Fibroblast of lung (primary cell): ENCODE results near the gene EIF2B5. TPM values are rescaled to one million over a fixed set of nuclear protein-coding genes. Genes with fewer than 3 reads are reported as not detected.
"Not testable (repeated sequence)": the region's sequence is repeated elsewhere in the genome, so short reads cannot be mapped to it uniquely, and the experiment has no call there.

Experiments
- DNase-seq, 2 donors: peaks; one replicate each; pipeline versions ENCODE4 v3.0.0 to v3.0.0-alpha.2; 2010; ENCODE audit warnings: low read depth in 2 of 2
- H2AFZ ChIP-seq: 2 replicates; pipeline ENCODE4 v1.5.1; 2012; ENCODE audit warnings: low read length, control low read depth, inconsistent platforms
- H3K27ac ChIP-seq: 2 replicates; pipeline ENCODE4 v1.5.1; 2011; ENCODE audit warnings: low read length, control low read depth; ENCODE audit not compliant: insufficient read depth
- H3K27me3 ChIP-seq: 2 replicates; pipeline ENCODE4 v1.5.1; 2011; ENCODE audit warnings: mild to moderate bottlenecking, low read length; ENCODE audit not compliant: control insufficient read depth, insufficient read depth
- H3K36me3 ChIP-seq: 2 replicates; pipeline ENCODE4 v1.5.1; 2011; ENCODE audit warnings: low read length; ENCODE audit not compliant: control insufficient read depth, insufficient read depth
- H3K4me1 ChIP-seq: 2 replicates; pipeline ENCODE4 v1.5.1; 2011; ENCODE audit warnings: low read length; ENCODE audit not compliant: control insufficient read depth, insufficient read depth; ENCODE audit errors: extremely low read depth
- H3K4me2 ChIP-seq: 2 replicates; pipeline ENCODE4 v1.5.1; 2011; ENCODE audit warnings: low read length, control low read depth; ENCODE audit not compliant: insufficient read depth; ENCODE audit errors: extremely low read depth
- H3K4me3 ChIP-seq, 4 experiments: fragments of 200-600 bp in 1 of 4; sonication (generic) in 1 of 4; replicated peaks in 1 of 4; 2 replicates each; pipeline ENCODE4 v1.5.1; 2011 to 2016; ENCODE audit warnings: low read length in 4 of 4, low read depth in 3 of 4, mild to moderate bottlenecking in 3 of 4, control low read depth in 2 of 4, inconsistent platforms in 1 of 4, mixed read lengths in 1 of 4; ENCODE audit not compliant: insufficient read depth in 1 of 4; ENCODE audit errors: control extremely low read depth in 1 of 4
- H3K79me2 ChIP-seq: 2 replicates; pipeline ENCODE4 v1.5.1; 2012; ENCODE audit warnings: mild to moderate bottlenecking, low read length, inconsistent platforms; ENCODE audit not compliant: control insufficient read depth, insufficient read depth
- H3K9ac ChIP-seq: 2 replicates; pipeline ENCODE4 v1.5.1; 2011; ENCODE audit warnings: mild to moderate bottlenecking, low read length, control low read depth; ENCODE audit not compliant: insufficient read depth
- H3K9me3 ChIP-seq: 2 replicates; pipeline ENCODE4 v1.5.1; 2012; ENCODE audit warnings: low read depth, low read length; ENCODE audit not compliant: control insufficient read depth, insufficient read depth
- H4K20me1 ChIP-seq: 2 replicates; pipeline ENCODE4 v1.5.1; 2011; ENCODE audit warnings: low read length; ENCODE audit not compliant: control insufficient read depth, insufficient read depth; ENCODE audit errors: extremely low read depth
- CTCF ChIP-seq, 2 donors: IDR thresholded peaks in 1 of 2; conservative IDR thresholded peaks in 1 of 2; 1 replicate in 1 of 2; 2 replicates in 1 of 2; pipeline ENCODE4 v1.5.1; 2011 to 2012; ENCODE audit warnings: low read length in 2 of 2, control low read depth in 1 of 2, inconsistent platforms in 1 of 2, low read depth in 1 of 2, mild to moderate bottlenecking in 1 of 2
- EZH2 ChIP-seq: IDR thresholded peaks from 2 replicates; pipeline ENCODE4 v1.5.1; 2012; ENCODE audit warnings: low read length, control low read depth, mild to moderate bottlenecking; ENCODE audit errors: missing control alignments
- polyA plus RNA-seq, 2 donors: library from polyadenylated mRNA; depleted of rRNA in 1 of 2; stranded (reverse) in 1 of 2; unstranded in 1 of 2; fragments of >200 nt; gene quantifications; 2 replicates each; pipeline ENCODE4 v1.2.1, GENCODE V29; 2011 to 2012; ENCODE audit warnings: missing spikeins in 1 of 2
- total RNA-seq: library from RNA; depleted of rRNA; stranded (reverse); fragments of >200 nt; gene quantifications from 2 replicates; pipeline ENCODE4 v1.2.1, GENCODE V29; 2014

EIF2B5 gene
- total and polyA plus RNA-seq, 2 donors (not counting 1 experiment from before 2014, with no cell fraction given): 23.8 to 26.9 TPM

- H3K79me2 ChIP-seq: no peaks in the 10 kb centered on the region
- no peaks in the 10 kb centered on the region for H3K36me3 ChIP-seq
- H3K4me1 ChIP-seq: no peaks in the 10 kb centered on the region
- H3K4me3 ChIP-seq: no peak overlapping the region
- no peaks in the 10 kb centered on the region for H4K20me1 ChIP-seq
- peak overlapping the region; percentile 54 for H3K4me2 ChIP-seq
- no peak overlapping the region for H2AFZ ChIP-seq
- peak; percentile 28 to 68 for DNase-seq
- no peaks in the 10 kb centered on the region for H3K9me3 ChIP-seq
- H3K9ac ChIP-seq: no peak overlapping the region
- no peak for TF ChIP-seq CTCF (conservative IDR thresholded peaks at IDR 0.05 in 1 of 2, IDR thresholded peaks at IDR 0.05 in 1 of 2; ENCODE audit: low read depth in 1 of 2, low read length in 2 of 2)
- no peak for TF ChIP-seq EZH2
- H3K27me3 ChIP-seq: peaks cover 2% of the 10 kb centered on the region
- no peak overlapping the region for H3K27ac ChIP-seq
Observed at GRCh38 chr3:184110316-184110725, 24.8 kb upstream of the EIF2B5 start.

- no peak for DNase-seq
- H3K36me3 ChIP-seq: no peaks in the 10 kb centered on the region
- no peak overlapping the region for H2AFZ ChIP-seq
- H3K9ac ChIP-seq: no peak overlapping the region
- H3K4me2 ChIP-seq: no peak overlapping the region
- H3K79me2 ChIP-seq: no peaks in the 10 kb centered on the region
- no peaks in the 10 kb centered on the region for H4K20me1 ChIP-seq
- TF ChIP-seq EZH2: no peak
- TF ChIP-seq CTCF (conservative IDR thresholded peaks at IDR 0.05 in 1 of 2, IDR thresholded peaks at IDR 0.05 in 1 of 2; ENCODE audit: low read depth in 1 of 2, low read length in 2 of 2): no peak
- H3K4me3 ChIP-seq: no peak overlapping the region
- no peak overlapping the region for H3K27ac ChIP-seq
- H3K27me3 ChIP-seq: peaks cover 6% of the 10 kb centered on the region
- no peaks in the 10 kb centered on the region for H3K4me1 ChIP-seq
- H3K9me3 ChIP-seq: no peaks in the 10 kb centered on the region
Observed at GRCh38 chr3:184116017-184116416, 19.1 kb upstream of the EIF2B5 start.

GRCh38 chr3:184117636-184118035 is 17.5 kb upstream of the EIF2B5 start:
- Histone ChIP-seq H3K27ac (no peak overlapping the region), H3K9ac (no peak overlapping the region), H3K4me3 (no peak overlapping the region), H3K4me1 (no peaks in the 10 kb centered on the region), H3K4me2 (no peak overlapping the region), H3K79me2 (no peaks in the 10 kb centered on the region), H4K20me1 (no peaks in the 10 kb centered on the region), H2AFZ (no peak overlapping the region), H3K9me3 (no peaks in the 10 kb centered on the region), H3K36me3 (no peaks in the 10 kb centered on the region), H3K27me3 (peaks cover 4% of the 10 kb centered on the region)
- TF ChIP-seq EZH2: no peak
- no peak for TF ChIP-seq CTCF (conservative IDR thresholded peaks at IDR 0.05 in 1 of 2, IDR thresholded peaks at IDR 0.05 in 1 of 2; ENCODE audit: low read depth in 1 of 2, low read length in 2 of 2)
- no peak for DNase-seq

- H2AFZ ChIP-seq, H4K20me1 ChIP-seq, H3K4me2 ChIP-seq, H3K4me3 ChIP-seq, DNase-seq, H3K36me3 ChIP-seq, H3K9ac ChIP-seq, H3K4me1 ChIP-seq, H3K27me3 ChIP-seq, H3K9me3 ChIP-seq, H3K79me2 ChIP-seq, H3K27ac ChIP-seq: not testable (repeated sequence)
Observed at GRCh38 chr3:184121031-184121430, 14.1 kb upstream of the EIF2B5 start.
